Activated effector memory CD4-positive, alpha-beta T cell treated with anti-CD3 and anti-CD28 coated beads, Interleukin-2, amount 50 U/mL, for 16 hours (primary cell): ENCODE results near the gene SSR4.

Experiments
- DNase-seq: peaks from one replicate; pipeline ENCODE4 v3.0.0-alpha.2; 2020

SSR4 gene

GRCh38 chrX:153769865-153770600 is 24.4 kb upstream of the SSR4 start:
- DNase-seq, result peak; percentile 53

- DNase-seq, result peak; percentile 34
These were observed 23.7 kb upstream of the SSR4 start for GRCh38 chrX:153770601-153771414.

- DNase-seq, result peak; percentile 56
These were observed 22.8 kb upstream of the SSR4 start for GRCh38 chrX:153771415-153772315.

GRCh38 chrX:153772316-153773217 is 21.9 kb upstream of the SSR4 start:
- DNase-seq, result peak; percentile 25

- peak; percentile 28 for DNase-seq
These were observed 21.3 kb upstream of the SSR4 start for GRCh38 chrX:153773218-153773611.

- DNase-seq, result peak; percentile 46
These were observed 20.5 kb upstream of the SSR4 start for GRCh38 chrX:153773741-153774575.

- DNase-seq, result peak; percentile 30
These were observed 19.7 kb upstream of the SSR4 start for GRCh38 chrX:153774576-153775292.

- peak; percentile 36 for DNase-seq
These were observed 19.0 kb upstream of the SSR4 start for GRCh38 chrX:153775293-153776119.

GRCh38 chrX:153776120-153776599 is 18.3 kb upstream of the SSR4 start:
- no peak for DNase-seq

- DNase-seq, result no peak
These were observed 17.8 kb upstream of the SSR4 start for GRCh38 chrX:153776611-153777045.

GRCh38 chrX:153777261-153778090 is 17.0 kb upstream of the SSR4 start:
- DNase-seq, result no peak

- DNase-seq, result no peak
These were observed 16.3 kb upstream of the SSR4 start for GRCh38 chrX:153778181-153778580.

- no peak for DNase-seq
These were observed 15.8 kb upstream of the SSR4 start for GRCh38 chrX:153778684-153779101.

- no peak for DNase-seq
These were observed 14.4 kb upstream of the SSR4 start for GRCh38 chrX:153779891-153780677.

- DNase-seq, result no peak
These were observed 13.6 kb upstream of the SSR4 start, which contains the start of gene SRPK3 for GRCh38 chrX:153780678-153781427. Gene SRPK3, plus strand, starts transcription at chrX:153781041. Its CDS starts 46 bp downstream, at chrX:153781087.

GRCh38 chrX:153781428-153782047 is 12.9 kb upstream of the SSR4 start:
- no peak for DNase-seq
